GM12878 (cell line): ENCODE data around the gene PSAT1. TPM values are rescaled to one million over a fixed set of nuclear protein-coding genes. Genes with fewer than 3 reads are reported as not detected.

Experiments
- ATAC-seq: fragments of 200-7000 bp; cut with Tn5 transposase; 3 replicates; pipeline ENCODE4 v1.9.1; 2020; ENCODE audit warnings: mild to moderate bottlenecking, moderate library complexity
- BruUV-seq: library from RNA; stranded (reverse); fragments of 400-500 nt; replicated peaks from 2 replicates; lab custom pipeline; 2021; lab: Mats Ljungman, UMichigan
- CTCF ChIA-PET: fragments of 300-600 bp; sonication (Branson Sonifier 250); formaldehyde crosslinking; extraction: SDS; loops from one replicate; lab custom pipeline; 2021; ENCODE audit warnings: inconsistent platforms; lab: Yijun Ruan, JAX
- POLR2A ChIA-PET: fragments of 350-600 bp; formaldehyde crosslinking; extraction: SDS; loops from one replicate; lab custom pipeline; 2021; ENCODE audit warnings: inconsistent platforms; lab: Charles Lee
- RAD21 ChIA-PET: fragments of 300-600 bp; sonication (Branson Sonifier 250); formaldehyde crosslinking; loops from one replicate; lab custom pipeline; 2023; ENCODE audit warnings: antibody characterized with exemption; ENCODE audit not compliant: unreplicated experiment; lab: Charles Lee
- SMC1A ChIA-PET: fragments of 300-600 bp; sonication (Branson Sonifier 250); formaldehyde crosslinking; loops from one replicate; lab custom pipeline; 2023; ENCODE audit not compliant: unreplicated experiment, uncharacterized antibody; lab: Charles Lee
- DNase-seq: peaks from one replicate; pipeline ENCODE4 v3.0.0-alpha.2; 2011; ENCODE audit warnings: low read depth, low spot score
- FAIRE-seq: peaks from 3 replicates; lab custom pipeline; 2011; peaks lifted over from hg19 to GRCh38; lab: Jason Lieb, UNC
- H2AFZ ChIP-seq: 2 replicates; pipeline ENCODE4 v1.6.0; 2011; ENCODE audit warnings: low read depth, low read length, control low read depth; ENCODE audit not compliant: control insufficient read depth
- H3K27ac ChIP-seq: 2 replicates; pipeline ENCODE4 v1.5.1; 2011; ENCODE audit warnings: control low read depth; ENCODE audit not compliant: control insufficient read depth, insufficient read depth
- H3K27me3 ChIP-seq, 2 experiments: replicated peaks in 1 of 2; 2 replicates each; pipeline versions ENCODE4 v1.6.0 to v1.6.1; 2011; ENCODE audit warnings: low read length in 1 of 2; ENCODE audit not compliant: control insufficient read depth in 2 of 2, insufficient read depth in 2 of 2
- H3K36me3 ChIP-seq, 2 experiments: 2 replicates each; pipeline ENCODE4 v1.5.1; 2011; ENCODE audit warnings: low read length in 1 of 2; ENCODE audit not compliant: control insufficient read depth in 2 of 2, insufficient read depth in 2 of 2
- H3K4me1 ChIP-seq: 2 replicates; pipeline ENCODE4 v1.6.1; 2011; ENCODE audit warnings: mild to moderate bottlenecking, low read length, moderate library complexity, mixed read lengths; ENCODE audit not compliant: control insufficient read depth, insufficient read depth
- H3K4me2 ChIP-seq: 2 replicates; pipeline ENCODE4 v1.6.0; 2011; ENCODE audit warnings: control low read depth; ENCODE audit not compliant: control insufficient read depth, insufficient read depth
- H3K4me3 ChIP-seq: fragments of 200-600 bp; sonication (generic); 2 replicates; pipeline ENCODE4 v1.5.1; 2016
- H3K79me2 ChIP-seq: 2 replicates; pipeline ENCODE4 v1.6.0; 2011; ENCODE audit warnings: low read length; ENCODE audit not compliant: control insufficient read depth, insufficient read depth
- H3K9ac ChIP-seq: 2 replicates; pipeline ENCODE4 v1.8.0; 2011; ENCODE audit warnings: low read length, control low read depth, mixed read lengths; ENCODE audit not compliant: control insufficient read depth, insufficient read depth
- H3K9me3 ChIP-seq: replicated peaks from 3 replicates; pipeline ENCODE4 v1.5.1; 2011; ENCODE audit warnings: mild to moderate bottlenecking, low read length; ENCODE audit not compliant: control insufficient read depth, insufficient read depth
- H4K20me1 ChIP-seq: 2 replicates; pipeline ENCODE4 v1.6.0; 2011; ENCODE audit not compliant: control insufficient read depth, insufficient read depth
- BCL3 ChIP-seq: IDR thresholded peaks from 2 replicates; pipeline ENCODE4 v1.6.1; 2011; ENCODE audit warnings: borderline replicate concordance, low read depth, mild to moderate bottlenecking, moderate library complexity, low read length; ENCODE audit not compliant: insufficient read depth, poor library complexity, severe bottlenecking
- CHD1 ChIP-seq: IDR thresholded peaks from 2 replicates; pipeline ENCODE4 v1.6.1; 2012; ENCODE audit warnings: low read depth, low read length, improper control_type of control experiment
- CHD2 ChIP-seq: IDR thresholded peaks from 2 replicates; pipeline ENCODE4 v1.6.1; 2011; ENCODE audit warnings: low read depth, low read length, improper control_type of control experiment, borderline replicate concordance
- EP300 ChIP-seq, 2 experiments: fragments of 150-350 bp in 1 of 2; IDR thresholded peaks; 2 replicates each; pipeline ENCODE4 v1.6.1; 2011 to 2012; ENCODE audit warnings: low read depth in 2 of 2, low read length in 2 of 2, borderline replicate concordance in 1 of 2, improper control_type of control experiment in 1 of 2, inconsistent platforms in 1 of 2; ENCODE audit not compliant: control insufficient read depth in 1 of 2
- IRF4 ChIP-seq: IDR thresholded peaks from 2 replicates; pipeline ENCODE4 v1.6.1; 2011; ENCODE audit warnings: low read depth, low read length
- NFYA ChIP-seq: IDR thresholded peaks from 2 replicates; pipeline ENCODE4 v1.6.1; 2011; ENCODE audit warnings: low read depth, mild to moderate bottlenecking, low read length, improper control_type of control experiment, borderline replicate concordance
- PAX8 ChIP-seq: fragments of 450-650 bp; IDR thresholded peaks from 2 replicates; pipeline ENCODE4 v1.6.1; 2017; ENCODE audit warnings: mild to moderate bottlenecking, moderate library complexity
- PML ChIP-seq: IDR thresholded peaks from 2 replicates; pipeline ENCODE4 v1.6.1; 2012; ENCODE audit warnings: low read length, inconsistent platforms
- RB1 ChIP-seq: fragments of 450-650 bp; formaldehyde crosslinking; IDR thresholded peaks from 2 replicates; pipeline ENCODE4 v1.6.1; 2017; ENCODE audit warnings: mild to moderate bottlenecking, borderline replicate concordance
- ZNF592 ChIP-seq: fragments of 450-650 bp; IDR thresholded peaks from 2 replicates; pipeline ENCODE4 v1.6.1; 2017; ENCODE audit warnings: mild to moderate bottlenecking, moderate library complexity
- WGBS: methylation state at CpG from one replicate; pipeline ENCODE4 v1.1.6; 2016; ENCODE audit warnings: low lambda C conversion rate; ENCODE audit not compliant: insufficient replicate concordance, insufficient coverage; ENCODE audit errors: missing lambda C conversion rate; 5-methylcytosine and 5-hydroxymethylcytosine counted together
- in situ Hi-C: fragments of 300-500 bp; cut with MboI; formaldehyde crosslinking; loops from 9 replicates; pipeline ENCODE4 v1.14.3; 2018; ENCODE audit warnings: mixed read lengths
- intact Hi-C: fragments of 100-400 bp; cut with micrococcal nuclease; formaldehyde crosslinking; loops from one replicate; pipeline ENCODE4 v1.14.2; 2022; ENCODE audit not compliant: unreplicated experiment
- polyA plus RNA-seq, 11 experiments: library from polyadenylated mRNA; depleted of rRNA in 4 of 11; unstranded in 6 of 11; stranded (reverse) in 5 of 11; fragments of >200 nt; fragmentation: Nextera tagmentation in 4 of 11; fragmentation: Illumina TruSeq in 1 of 11; extraction: Ambion mirVana in 4 of 11; extraction: Trizol in 1 of 11; gene quantifications; 1 replicate in 1 of 11; 2 replicates in 10 of 11; pipeline versions ENCODE4 v1.2.1 to v1.2.3, GENCODE V29; 2011 to 2016; ENCODE audit warnings: inconsistent platforms in 2 of 11, missing spikeins in 2 of 11, low read depth in 1 of 11
- total RNA-seq, 4 experiments: library from RNA; depleted of rRNA in 3 of 4; stranded (reverse); fragments of >200 nt in 3 of 4; fragmentation: Illumina TruSeq in 1 of 4; extraction: Trizol in 1 of 4; gene quantifications; 2 replicates each; pipeline versions ENCODE4 v1.2.1 to v1.2.3, GENCODE V29; 2013 to 2021
- TF ChIP-seq, protein P1 (sequence below): fragments of 450-650 bp; IDR thresholded peaks from 2 replicates; pipeline ENCODE4 v1.6.1; 2017; ENCODE audit warnings: mild to moderate bottlenecking
- TF ChIP-seq, protein P2 (sequence below): fragments of 150-350 bp; IDR thresholded peaks from 2 replicates; pipeline ENCODE4 v1.6.1; 2016; ENCODE audit warnings: low read depth, low read length

Gene PSAT1
- total and polyA plus RNA-seq, 10 of the 15 experiments (the other 5 are each of a cell fraction or from before 2014, with no cell fraction given), result 35.1 to 126 (median 51.9) TPM

- in situ Hi-C loops, result no loop called here
- no TSS peak for BruUV-seq
These were observed 23.2 kb upstream of the PSAT1 start for GRCh38 chr9:78273761-78274160.

More at GRCh38 chr9:78273761-78274160, 23.2 kb upstream of the PSAT1 start:
- intact Hi-C loops, result no loop called here
- Histone ChIP-seq H3K4me2 (no peak overlapping the region), H3K9me3 (no peaks in the 10 kb centered on the region), H3K36me3 (no peaks in the 10 kb centered on the region; a peak in 2 of 4 replicates), H2AFZ (no peak overlapping the region), H3K4me3 (no peak overlapping the region), H3K27me3 (no peaks in the 10 kb centered on the region)
- SMC1A ChIA-PET, result interaction anchor here (0.6 kb wide), 1 partner anchor 1326 kb away, joined by 3 read pairs; no protein-coding TSS in a partner anchor
- no peak for DNase-seq
- no peak for TF ChIP-seq PAX8
- TF ChIP-seq, protein P1, sequence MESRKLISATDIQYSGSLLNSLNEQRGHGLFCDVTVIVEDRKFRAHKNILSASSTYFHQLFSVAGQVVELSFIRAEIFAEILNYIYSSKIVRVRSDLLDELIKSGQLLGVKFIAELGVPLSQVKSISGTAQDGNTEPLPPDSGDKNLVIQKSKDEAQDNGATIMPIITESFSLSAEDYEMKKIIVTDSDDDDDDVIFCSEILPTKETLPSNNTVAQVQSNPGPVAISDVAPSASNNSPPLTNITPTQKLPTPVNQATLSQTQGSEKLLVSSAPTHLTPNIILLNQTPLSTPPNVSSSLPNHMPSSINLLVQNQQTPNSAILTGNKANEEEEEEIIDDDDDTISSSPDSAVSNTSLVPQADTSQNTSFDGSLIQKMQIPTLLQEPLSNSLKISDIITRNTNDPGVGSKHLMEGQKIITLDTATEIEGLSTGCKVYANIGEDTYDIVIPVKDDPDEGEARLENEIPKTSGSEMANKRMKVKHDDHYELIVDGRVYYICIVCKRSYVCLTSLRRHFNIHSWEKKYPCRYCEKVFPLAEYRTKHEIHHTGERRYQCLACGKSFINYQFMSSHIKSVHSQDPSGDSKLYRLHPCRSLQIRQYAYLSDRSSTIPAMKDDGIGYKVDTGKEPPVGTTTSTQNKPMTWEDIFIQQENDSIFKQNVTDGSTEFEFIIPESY, result no peak
- no peak for TF ChIP-seq EP300 (IDR thresholded peaks at IDR 0.05; ENCODE audit: borderline replicate concordance in 1 of 2, control insufficient read depth in 1 of 2, low read depth in 2 of 2, low read length in 2 of 2)
- TF ChIP-seq, protein P2, sequence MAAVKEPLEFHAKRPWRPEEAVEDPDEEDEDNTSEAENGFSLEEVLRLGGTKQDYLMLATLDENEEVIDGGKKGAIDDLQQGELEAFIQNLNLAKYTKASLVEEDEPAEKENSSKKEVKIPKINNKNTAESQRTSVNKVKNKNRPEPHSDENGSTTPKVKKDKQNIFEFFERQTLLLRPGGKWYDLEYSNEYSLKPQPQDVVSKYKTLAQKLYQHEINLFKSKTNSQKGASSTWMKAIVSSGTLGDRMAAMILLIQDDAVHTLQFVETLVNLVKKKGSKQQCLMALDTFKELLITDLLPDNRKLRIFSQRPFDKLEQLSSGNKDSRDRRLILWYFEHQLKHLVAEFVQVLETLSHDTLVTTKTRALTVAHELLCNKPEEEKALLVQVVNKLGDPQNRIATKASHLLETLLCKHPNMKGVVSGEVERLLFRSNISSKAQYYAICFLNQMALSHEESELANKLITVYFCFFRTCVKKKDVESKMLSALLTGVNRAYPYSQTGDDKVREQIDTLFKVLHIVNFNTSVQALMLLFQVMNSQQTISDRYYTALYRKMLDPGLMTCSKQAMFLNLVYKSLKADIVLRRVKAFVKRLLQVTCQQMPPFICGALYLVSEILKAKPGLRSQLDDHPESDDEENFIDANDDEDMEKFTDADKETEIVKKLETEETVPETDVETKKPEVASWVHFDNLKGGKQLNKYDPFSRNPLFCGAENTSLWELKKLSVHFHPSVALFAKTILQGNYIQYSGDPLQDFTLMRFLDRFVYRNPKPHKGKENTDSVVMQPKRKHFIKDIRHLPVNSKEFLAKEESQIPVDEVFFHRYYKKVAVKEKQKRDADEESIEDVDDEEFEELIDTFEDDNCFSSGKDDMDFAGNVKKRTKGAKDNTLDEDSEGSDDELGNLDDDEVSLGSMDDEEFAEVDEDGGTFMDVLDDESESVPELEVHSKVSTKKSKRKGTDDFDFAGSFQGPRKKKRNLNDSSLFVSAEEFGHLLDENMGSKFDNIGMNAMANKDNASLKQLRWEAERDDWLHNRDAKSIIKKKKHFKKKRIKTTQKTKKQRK, result no peak
- no peak for TF ChIP-seq PML
- TF ChIP-seq CHD1, result no peak
- no peak for TF ChIP-seq BCL3
- TF ChIP-seq IRF4, result no peak
- no peak for TF ChIP-seq CHD2
- TF ChIP-seq NFYA, result no peak
- TF ChIP-seq ZNF592, result no peak
- no peak for TF ChIP-seq RB1
- TF ChIP-seq, all 136 proteins: peak for 0
- ATAC-seq (no peak), FAIRE-seq (no peak)
- Histone ChIP-seq H3K4me1 (no peaks in the 10 kb centered on the region), H3K9ac (no peak overlapping the region), H4K20me1 (no peaks in the 10 kb centered on the region), H3K27ac (no peak overlapping the region), H3K79me2 (no peaks in the 10 kb centered on the region)
- RAD21 ChIA-PET, result no interaction called here
- POLR2A ChIA-PET, result no interaction called here
- CTCF ChIA-PET, result interaction anchor here (1.0 to 3.3 kb wide), 2 partner anchors 12 to 96 kb away, joined by 4 to 17 read pairs; no protein-coding TSS in a partner anchor
- 94% methylated on average over 3 of the region's 3 CpGs for WGBS
